HG03342 (cell line): ENCODE measurements around the gene ACHE.
"Not testable (repeated sequence)": the region's sequence is repeated elsewhere in the genome, so short reads cannot be mapped to it uniquely, and the experiment has no call there.

Experiments
- ATAC-seq: cut with Tn5 transposase; IDR thresholded peaks from one replicate; pipeline ENCODE4 v1.9.1; 2021; ENCODE audit warnings: mild to moderate bottlenecking, moderate library complexity; ENCODE audit not compliant: unreplicated experiment

Gene ACHE

DNA sequence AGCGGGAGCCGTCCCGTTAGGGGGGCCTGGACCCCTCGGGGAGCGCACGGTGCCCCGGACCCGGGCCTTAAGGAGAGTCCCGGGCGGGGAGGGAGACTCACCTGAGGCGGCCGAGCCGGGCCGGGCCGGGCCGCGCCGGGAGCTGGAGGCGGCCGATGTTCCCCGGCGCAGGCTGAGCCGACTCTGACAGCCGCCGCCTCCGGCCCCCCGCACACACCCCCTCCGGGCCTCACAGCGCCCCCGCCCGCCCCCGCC lies at the start of gene ACHE:
ACHE (minus strand) TSS at position 188 of the 255 bp plus-strand sequence. CDS start 1,656 bp downstream, outside the sequence.
- no peak for ATAC-seq

DNA sequence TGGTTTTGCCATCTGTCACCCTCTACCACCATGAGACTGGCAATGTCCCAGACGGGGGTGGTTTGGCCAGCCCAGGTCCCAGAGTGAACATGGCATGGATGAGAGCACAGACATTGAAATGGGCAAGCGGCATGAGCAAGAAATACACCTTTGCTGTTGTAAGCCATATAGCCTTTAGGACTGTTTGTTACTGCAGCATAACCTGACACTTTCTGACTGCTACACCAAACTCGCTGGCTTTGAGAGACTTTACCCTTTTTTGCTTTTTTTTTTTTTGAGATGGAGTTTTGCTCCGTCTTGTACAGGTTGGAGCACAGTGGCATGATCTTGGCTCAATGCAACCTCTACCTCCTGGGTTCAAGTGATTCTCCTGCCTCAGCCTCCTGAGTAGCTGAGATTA lies 48.5 kb upstream of the ACHE start:
- ATAC-seq, result no peak

DNA sequence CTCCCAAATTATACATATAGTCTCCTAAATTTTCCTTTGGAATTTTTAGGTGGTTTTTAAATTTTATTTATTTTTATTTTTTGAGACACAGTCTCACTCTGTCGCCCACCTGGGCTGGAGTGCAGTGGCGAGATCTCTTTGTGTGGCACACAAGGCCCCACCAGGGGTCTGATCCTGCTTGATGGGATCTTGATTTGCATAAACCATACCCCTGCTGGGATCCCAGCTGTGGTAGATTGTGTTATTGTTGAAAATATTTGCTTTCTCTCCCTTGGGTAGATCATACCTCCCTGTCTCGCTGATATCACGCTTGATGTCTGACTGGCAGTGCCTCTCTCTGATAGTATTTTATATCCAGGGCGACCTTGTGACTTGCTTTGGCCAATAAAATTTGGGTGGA lies 48.0 kb upstream of the ACHE start:
- no peak for ATAC-seq

DNA sequence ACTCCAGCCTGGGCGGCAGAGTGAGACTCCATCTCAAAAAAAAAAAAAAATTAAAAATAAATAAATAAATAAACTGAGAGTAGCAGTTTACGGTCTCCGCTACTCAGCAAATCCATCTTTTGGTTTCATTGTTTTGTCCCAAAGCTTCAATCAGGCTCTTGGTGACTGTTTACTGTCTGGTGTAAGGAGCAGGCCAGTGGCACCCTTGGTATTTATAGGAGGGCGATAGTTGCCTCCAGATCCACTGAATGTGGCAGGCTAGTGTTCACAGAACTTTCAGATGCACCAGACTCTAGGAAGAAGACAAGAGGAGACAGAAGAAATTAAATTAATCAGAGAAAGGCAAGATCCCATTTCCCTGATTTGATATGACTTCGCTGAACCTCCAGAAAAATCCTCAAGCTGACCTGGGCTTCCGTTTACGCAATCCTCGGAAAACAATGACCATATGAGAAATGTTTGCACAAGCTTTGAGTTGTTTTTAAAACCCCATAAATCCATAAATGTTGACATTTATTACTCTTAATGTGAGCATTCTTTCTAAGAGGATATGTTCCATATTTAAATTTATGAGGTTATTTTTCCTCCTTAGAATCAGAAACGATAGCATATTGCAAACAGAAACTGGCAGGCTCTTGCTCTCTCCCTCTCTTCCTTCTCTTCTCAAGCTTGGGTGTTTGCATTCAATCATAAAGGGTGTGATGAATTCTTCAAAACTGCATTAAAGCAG lies 46.5 kb upstream of the ACHE start:
- no peak for ATAC-seq

DNA sequence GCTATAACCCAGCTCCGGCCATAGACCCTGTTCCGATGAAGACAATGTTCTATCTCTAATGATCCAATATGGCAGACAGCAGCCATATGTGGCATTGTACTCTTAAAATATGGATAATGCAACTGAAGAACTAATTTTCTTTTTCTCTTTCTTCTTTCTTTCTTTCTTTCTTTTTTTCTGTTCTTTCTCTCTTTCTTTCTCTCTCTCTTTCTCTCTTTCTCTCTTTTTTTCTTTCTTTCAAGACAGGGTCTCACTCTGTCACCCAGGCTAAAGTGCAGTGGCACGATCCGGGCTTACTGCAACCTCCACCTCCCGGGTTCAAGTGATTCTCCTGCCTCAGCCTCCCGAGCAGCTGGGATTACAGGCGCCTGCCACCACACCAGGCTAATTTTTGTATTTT lies 40.5 kb upstream of the ACHE start:
- not testable (repeated sequence) for ATAC-seq

DNA sequence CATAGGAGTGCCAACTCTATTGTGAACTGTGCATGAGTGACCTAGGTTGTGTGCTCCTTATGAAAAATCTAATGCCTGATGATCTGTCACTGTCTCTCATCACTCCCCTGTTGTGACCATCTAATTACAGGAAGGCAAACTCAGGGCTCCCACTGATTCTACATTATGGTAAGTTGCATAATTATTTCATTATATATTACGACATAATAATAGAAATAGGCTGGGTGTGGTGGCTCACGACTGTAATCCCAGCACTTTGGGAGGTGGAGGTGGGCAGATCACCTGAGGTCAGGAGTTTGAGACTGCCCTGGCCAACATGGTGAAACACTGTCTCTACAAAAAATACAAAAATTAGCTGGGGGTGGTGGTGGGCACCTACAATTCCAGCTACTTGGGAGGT lies 39.7 kb upstream of the ACHE start:
- ATAC-seq, result not testable (repeated sequence)

DNA sequence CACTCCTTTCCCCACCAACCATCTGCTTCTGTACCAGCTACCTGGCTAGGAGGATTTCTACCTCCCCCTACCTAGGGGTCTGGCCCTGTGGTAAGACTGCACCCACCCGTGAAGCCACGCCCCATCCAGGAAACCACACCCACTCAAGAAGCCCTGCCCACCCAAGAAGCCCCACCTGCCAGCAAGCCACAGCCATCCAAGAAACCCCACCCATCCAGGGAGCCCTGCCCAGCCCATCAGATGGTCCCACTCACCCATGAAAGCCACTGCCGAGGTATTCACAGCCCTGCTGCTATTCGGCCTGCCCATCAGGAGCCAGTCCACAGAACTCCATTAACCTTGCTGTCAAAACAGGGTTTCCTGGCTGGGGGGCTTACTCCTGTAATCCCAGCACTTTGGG lies 38.0 kb upstream of the ACHE start:
- no peak for ATAC-seq

DNA sequence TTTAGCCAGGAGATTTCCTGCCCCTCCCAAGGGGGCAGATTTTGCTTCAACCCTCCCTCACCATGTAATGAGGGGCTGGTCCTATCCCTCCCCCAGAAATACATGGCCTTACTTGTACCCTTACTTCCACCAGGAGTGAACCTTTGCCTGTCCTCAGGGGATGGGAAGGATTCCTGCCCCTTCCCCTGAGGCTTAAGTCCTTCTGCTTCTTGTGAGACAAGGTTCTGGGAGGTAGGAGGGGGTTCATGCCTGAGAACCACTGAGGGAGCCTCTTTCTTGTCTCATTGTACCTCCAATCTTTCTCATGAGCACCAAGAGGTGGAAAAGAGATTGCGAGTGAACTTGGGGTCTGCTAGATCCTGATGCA lies 34.1 kb upstream of the ACHE start:
- ATAC-seq, result no peak

DNA sequence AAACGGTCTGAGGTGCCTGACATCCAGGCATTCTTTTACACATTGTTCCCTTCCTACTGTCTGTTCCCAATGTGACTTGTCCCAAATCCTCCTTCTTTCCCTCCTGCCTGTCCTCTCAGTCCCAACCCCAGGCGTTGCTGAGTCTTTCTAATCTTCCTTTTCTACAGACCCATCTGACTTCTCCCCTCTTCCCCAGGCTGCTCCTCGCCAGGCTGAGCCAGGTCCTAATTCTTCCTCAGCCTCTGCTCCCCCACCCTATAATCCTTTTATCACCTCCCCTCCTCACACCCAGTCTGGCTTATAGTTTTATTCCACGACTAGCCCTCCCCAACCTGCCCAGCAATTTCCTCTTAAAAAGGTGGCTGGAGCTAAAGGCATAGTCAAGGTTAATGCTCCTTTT lies 27.9 kb upstream of the ACHE start:
- not testable (repeated sequence) for ATAC-seq

DNA sequence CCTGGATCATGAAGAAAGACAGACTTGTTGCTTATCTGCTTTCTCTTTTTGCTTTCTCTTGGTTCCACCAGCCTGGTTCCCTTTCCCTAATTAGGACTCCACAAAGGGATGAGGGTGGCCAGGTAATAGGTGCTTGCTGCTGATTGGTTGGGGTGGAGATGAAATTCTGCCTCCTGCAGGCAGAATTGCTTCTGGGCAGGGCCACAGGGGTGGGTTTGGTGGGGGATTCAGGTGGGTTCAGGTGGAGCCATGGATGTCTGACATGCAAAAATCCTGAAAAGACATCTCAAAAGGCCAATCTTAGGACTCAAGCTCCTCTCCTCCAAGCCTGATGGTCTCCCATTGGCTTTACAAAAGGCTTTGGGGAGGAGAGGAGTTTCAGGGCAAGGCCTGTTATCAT lies 25.4 kb upstream of the ACHE start:
- no peak for ATAC-seq

DNA sequence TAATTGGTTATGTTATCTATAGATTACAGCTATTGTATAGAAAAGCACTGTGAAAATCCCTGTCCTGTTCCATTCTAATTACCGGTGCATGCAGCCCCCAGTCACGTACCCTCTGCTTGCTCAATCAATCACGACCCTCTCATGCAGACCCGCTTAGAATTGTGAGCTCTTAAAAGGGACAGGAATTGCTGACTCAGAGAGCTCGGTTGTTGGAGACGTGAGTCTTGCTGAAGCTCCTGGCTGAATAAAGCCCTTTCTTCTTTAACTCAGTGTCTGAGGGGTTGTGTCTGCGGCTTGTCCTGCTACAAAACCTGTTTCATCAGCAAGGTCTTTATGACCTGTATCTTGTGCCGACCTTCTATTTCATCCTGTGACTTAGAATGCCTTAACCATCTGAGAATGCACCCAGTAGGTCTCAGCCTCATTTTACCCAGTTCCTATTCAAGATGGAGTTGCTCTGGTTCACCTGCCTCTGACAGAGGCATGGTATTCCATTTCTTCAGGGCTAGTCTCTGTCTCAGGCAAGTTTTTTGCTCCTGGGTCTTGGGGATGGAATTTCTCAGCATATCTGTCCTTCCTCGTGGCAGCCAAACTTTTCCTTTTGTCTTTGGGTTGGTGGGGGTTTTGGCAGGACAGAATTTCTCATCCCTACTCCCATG lies 24.2 kb upstream of the ACHE start:
- not testable (repeated sequence) for ATAC-seq

DNA sequence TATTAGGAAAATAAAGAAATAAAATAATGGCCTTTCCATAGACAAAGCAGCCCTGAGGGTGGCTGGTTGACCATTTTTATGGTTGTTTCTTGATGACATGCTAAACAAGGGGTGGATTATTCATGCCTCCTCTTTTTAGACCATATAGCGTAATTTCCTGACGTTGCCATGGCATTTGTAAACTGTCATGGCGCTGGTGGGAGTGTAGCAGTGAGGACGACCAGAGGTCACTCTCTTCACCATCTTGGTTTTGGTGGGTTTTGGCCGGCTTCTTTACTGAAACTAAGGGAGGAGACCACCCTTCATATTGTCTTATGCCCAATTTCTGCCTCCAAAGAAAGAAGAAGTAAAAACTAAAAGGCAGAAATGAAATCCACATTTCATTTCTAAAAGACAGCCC lies 23.6 kb upstream of the ACHE start:
- ATAC-seq, result not testable (repeated sequence)

DNA sequence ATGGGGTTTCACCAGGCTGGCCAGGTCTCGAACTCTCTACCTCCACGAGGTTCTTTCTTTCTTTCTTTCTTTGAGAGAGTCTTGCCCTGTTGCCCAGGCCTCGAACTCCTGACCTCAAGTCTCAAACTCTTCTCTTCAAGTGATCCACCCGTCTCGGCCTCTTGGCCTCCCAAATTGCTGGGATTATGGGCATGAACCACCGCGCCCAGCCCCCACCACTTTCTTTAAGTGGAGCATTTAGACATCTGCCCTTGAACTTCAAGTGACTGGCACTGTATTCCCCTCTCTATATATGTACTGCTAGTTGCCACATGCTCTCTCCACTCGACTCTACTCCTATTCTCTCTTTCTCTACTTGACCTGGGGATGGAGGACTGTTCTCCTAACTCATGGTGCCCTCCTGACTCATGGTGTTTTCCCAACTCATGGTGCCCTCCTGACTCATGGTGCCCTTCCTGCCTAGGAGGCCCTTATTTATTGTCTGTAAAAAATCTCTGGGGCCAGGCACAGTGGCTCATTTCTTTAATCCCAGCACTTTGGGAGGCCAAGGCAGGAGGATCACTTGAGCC lies 19.3 kb upstream of the ACHE start:
- ATAC-seq, result no peak

DNA sequence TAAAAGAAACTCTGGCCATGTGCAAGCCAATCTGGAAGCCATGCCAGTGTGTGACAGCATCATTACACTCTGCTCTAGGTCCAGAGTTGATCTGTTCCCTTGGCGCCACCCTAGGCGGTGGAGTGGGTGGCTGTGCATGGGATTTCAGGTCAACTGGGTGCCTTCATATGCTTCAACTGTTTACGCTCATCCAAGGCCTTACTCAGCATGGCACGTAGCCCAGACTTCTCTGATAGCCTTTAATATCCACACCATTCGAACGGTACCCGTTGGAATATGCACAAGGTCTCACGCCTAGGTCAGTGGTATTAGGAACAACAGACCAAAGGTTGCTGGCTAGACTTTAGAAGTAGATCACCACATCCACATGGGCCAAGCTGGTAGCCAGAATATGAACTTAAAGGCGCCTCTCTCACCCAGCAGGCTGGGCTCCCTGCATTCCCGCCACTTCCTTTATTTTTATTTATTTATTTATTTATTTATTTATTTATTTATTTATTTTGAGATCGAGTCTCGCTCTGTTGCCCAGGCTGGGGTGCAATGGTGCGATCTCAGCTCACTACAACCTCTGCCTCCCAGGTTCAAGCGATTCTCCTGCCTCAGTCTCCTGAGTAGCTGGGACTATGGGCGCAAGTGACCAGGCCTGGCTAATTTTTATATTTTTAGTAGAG lies 18.7 kb upstream of the ACHE start:
- no peak for ATAC-seq

DNA sequence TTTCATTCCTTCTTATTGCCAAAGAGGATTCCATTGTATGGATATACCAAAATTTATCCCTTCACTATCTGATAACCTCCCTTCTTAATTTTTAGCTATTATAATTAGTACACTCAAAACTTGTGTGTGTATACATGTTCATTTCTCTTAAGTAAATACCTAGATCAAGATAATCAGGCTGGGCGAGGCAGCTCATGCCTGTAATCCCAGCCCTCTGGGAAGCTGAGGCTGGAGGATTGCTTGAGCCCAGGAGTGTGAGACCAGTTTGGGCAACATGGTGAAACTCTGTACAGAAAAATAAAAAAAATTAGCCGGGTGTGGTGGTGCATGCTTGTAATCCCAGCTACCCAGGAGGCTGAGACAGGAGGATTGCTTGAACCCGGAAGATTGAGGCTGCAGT lies 15.8 kb upstream of the ACHE start:
- ATAC-seq, result no peak

DNA sequence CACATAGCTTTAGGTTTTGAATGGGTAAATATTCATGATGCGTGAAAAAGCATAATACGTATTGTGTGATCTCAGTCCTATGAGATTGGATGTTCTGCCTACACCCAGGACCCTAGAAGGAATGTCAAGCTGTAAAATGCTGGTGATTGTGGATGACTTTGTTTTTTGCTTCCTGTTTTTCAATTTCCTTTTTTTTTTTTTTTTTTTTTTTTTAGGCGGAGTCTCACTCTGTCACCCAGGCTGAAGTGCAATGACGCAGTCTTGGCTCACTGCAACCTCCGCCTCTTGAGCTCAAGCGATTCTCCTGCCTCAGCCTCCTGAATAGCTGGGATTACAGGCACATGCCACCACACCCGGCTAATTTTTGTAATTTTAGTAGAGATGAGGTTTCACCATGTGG lies 14.8 kb upstream of the ACHE start:
- not testable (repeated sequence) for ATAC-seq

DNA sequence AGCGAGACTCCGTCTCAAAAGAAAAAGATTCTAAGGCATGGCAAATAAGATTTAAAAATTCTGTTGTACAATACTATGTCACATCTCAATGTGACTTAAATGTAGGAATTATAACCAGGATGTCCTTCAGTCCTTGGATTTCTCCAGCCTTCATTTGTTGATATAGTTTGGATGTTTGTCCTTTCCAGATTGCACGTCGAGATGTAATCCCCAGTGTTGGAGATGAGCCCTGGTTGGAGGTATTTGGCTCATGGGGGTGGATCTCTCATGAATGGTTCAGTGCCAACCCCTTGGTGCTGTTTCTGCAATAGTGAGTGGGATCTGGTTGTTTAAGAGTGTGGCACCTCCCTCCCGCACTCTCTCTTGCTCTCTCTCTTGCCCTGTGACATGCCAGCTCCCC lies 12.8 kb upstream of the ACHE start:
- no peak for ATAC-seq

DNA sequence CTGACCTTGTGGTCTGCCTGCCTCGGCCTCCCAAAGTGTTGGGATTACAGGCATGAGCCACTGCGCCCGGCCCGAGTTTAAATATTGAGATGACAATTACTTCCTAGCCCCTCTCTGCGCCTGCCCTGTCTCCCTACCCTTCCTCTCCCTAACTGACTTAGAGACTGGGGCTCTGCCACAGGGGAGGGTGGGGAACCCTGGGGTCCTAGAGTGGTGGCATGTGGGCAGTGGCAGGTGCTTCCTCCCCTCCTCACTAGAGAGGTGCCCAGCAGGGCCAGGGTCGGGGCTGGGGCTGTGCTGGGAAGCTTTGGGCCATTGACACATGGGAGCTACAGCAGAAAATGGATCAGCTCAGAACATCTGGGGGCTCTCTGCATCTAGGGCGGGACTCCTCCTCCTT lies 7.0 kb upstream of the ACHE start:
- ATAC-seq, result no peak

DNA sequence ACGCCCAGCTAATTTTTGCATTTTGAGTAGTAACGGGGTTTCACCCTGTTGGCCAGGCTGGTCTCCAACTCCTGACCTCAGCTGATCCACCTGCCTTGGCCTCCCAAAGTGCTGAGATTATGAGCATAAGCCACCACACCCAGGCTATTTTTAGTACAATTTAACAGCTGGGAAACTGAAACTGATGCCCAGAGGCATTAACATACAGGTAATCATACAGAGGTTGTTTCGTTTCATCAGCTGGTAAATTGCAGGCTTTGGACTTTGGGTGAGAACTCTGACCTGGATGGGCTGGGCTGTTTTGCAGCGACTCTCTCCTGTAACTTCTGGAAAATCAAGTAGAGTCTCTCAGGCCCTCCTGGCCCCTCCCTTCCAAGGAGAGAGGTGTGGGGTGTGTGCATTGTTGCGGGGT lies 6.2 kb upstream of the ACHE start:
- no peak for ATAC-seq

DNA sequence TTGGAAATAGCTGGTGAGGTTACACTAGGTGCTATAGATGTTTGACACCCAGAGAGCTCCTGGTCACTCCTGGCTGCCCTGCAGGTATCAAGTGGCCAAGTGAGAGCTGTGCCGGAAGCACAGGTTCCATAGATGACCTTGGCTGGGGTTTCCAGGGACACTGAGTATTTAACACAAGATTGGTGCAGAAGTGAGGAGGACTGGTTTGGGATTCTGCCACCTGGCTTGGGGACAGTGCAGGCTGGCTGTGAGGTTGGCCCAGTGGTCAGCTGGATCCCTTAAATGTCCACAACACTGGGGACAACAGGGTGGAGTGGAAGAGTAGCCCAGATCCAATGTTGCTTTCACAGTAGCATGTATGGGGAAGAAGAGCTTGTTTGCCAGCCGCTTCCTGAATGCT lies 5.3 kb upstream of the ACHE start:
- no peak for ATAC-seq

DNA sequence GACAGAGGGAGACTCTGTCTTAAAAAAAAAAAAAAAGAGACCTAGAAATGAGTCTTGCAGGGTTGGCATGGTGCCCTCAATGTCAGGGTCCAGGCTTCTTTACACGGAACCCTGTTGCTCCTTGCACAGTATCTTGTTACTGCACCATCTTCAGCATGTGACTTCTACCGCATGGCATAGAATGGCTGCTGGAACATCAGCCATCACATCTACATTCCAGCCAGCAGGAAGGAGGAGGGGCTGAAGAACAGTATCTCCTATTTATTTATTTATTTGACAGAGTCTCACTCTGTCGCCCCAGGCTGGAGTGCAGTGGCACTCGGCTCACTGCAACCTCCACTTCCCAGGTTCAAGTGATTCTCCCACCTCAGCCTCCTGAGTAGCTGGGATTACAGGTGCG lies 3.7 kb upstream of the ACHE start:
- no peak for ATAC-seq

DNA sequence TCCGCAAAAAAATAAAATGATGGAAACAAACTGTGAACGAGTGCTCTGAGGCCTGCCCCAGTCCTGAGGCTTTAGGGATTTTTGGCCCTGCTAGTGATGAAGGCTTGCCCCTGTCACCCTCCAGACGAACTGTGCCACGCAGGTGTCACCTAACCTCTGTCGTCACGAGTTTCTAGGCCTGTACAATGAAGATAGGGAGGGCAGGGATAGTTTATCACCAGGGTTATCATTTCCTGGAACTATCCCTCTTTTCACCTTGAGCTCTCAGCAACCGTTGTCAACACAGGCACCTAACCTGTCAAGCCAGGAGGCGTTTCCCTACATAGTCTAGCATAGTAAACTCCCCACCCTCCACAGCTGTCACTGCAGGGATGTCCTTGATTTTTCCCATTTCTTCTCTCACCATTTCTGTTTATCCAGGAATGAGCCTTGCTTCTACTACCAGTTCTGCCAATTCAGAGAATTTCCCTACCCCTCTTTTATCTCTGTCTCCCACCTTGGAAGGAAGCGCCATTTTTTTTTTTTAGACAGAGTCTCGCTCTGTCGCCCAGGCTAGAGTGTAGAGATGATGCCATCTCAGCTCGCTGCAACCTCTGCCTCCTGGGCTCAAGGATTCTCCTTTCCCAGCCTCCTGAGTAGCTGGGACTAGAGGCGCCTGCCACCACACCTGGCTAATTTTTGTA lies 2.2 kb upstream of the ACHE start:
- ATAC-seq, result no peak
